Breast epithelium (tissue), 4 donors: ENCODE data around the gene NBEAL2. TPM values are rescaled to one million over a fixed set of nuclear protein-coding genes. Genes with fewer than 3 reads are reported as not detected.
A peak's percentile ranks its signal among the peaks of the same experiment; 100 is the strongest.
"Not testable (repeated sequence)": the region's sequence is repeated elsewhere in the genome, so short reads cannot be mapped to it uniquely, and the experiment has no call there.

Experiments used
- DNase-seq, 2 donors: peaks; one replicate each; pipeline ENCODE4 v3.0.0-alpha.2; 2019; ENCODE audit warnings: low spot score in 2 of 2
- H3K27ac ChIP-seq, 2 donors: fragments of 200-600 bp; sonication (generic) in 1 of 2; one replicate each; pipeline ENCODE4 v1.5.1; 2016 to 2019; ENCODE audit warnings: mild to moderate bottlenecking in 1 of 2
- H3K27me3 ChIP-seq, 2 donors: fragments of 200-600 bp; sonication (generic) in 1 of 2; one replicate each; pipeline versions ENCODE4 v1.5.1 to v1.6.0; 2017 to 2019; ENCODE audit warnings: control low read depth in 1 of 2, mild to moderate bottlenecking in 1 of 2
- H3K36me3 ChIP-seq: fragments of 200-600 bp; one replicate; pipeline ENCODE4 v1.5.1; 2019
- H3K4me1 ChIP-seq, 2 donors: fragments of 200-600 bp; sonication (generic); one replicate each; pipeline ENCODE4 v1.5.1; 2016 to 2019; ENCODE audit warnings: control low read depth in 1 of 2
- H3K4me3 ChIP-seq, 3 donors: fragments of 200-600 bp; sonication (generic); 1 replicate in 2 of 3; 2 replicates in 1 of 3; pipeline ENCODE4 v1.5.1; 2016 to 2019; ENCODE audit warnings: mild to moderate bottlenecking in 3 of 3, moderate library complexity in 2 of 3
- H3K9me3 ChIP-seq, 2 donors: fragments of 200-600 bp; sonication (generic) in 1 of 2; one replicate each; pipeline ENCODE4 v1.5.1; 2016 to 2019; ENCODE audit warnings: control low read depth in 1 of 2
- CTCF ChIP-seq, 3 donors: fragments of 450-650 bp; IDR thresholded peaks; one replicate each; pipeline ENCODE4 v1.5.1; 2016 to 2017; ENCODE audit warnings: antibody characterized with exemption in 3 of 3, mild to moderate bottlenecking in 3 of 3, moderate library complexity in 3 of 3
- POLR2A ChIP-seq: fragments of 450-650 bp; IDR thresholded peaks from one replicate; pipeline ENCODE4 v1.6.1; 2016; ENCODE audit warnings: antibody characterized with exemption, mild to moderate bottlenecking, moderate library complexity
- POLR2AphosphoS5 ChIP-seq, 3 donors: sonication (generic); formaldehyde crosslinking; IDR thresholded peaks; one replicate each; pipeline ENCODE4 v1.6.1; 2017; ENCODE audit warnings: antibody characterized with exemption in 3 of 3
- intact Hi-C: fragments of 100-400 bp; cut with DNase I; formaldehyde crosslinking; loops from one replicate; pipeline ENCODE4 v1.15.1; 2023; ENCODE audit warnings: low total_unique reads
- total RNA-seq, 3 donors: library from RNA; depleted of rRNA; stranded (reverse); fragments of >200 nt; gene quantifications; one replicate each; pipeline ENCODE4 v1.1.0, GENCODE V29; 2016

Gene NBEAL2
- total RNA-seq, 3 donors from 2014 or later: 16.8 to 58.3 (median 54.4) TPM

- H3K4me1 ChIP-seq: peaks cover 15 to 35% of the 10 kb centered on the region in 2 donors
Observed at GRCh38 chr3:46962427-46962826, 17.0 kb upstream of the NBEAL2 start.

GRCh38 chr3:46962990-46963389 lies 16.5 kb upstream of the NBEAL2 start:
- Histone ChIP-seq H3K4me1 (peaks cover 15 to 39% of the 10 kb centered on the region in 2 donors), H3K27ac (peak overlapping the region in 1 of 2 donors; percentile 1), H3K27me3 (no peaks in the 10 kb centered on the region), H3K9me3 (no peaks in the 10 kb centered on the region), H3K4me3 (no peak overlapping the region), H3K36me3 (no peaks in the 10 kb centered on the region)
- DNase-seq: no peak
- intact Hi-C loops: no loop called here
- TF ChIP-seq POLR2A (no peak), CTCF (IDR thresholded peaks at IDR 0.05) (no peak), POLR2AphosphoS5 (IDR thresholded peaks at IDR 0.05) (no peak)

More at GRCh38 chr3:46962427-46962826, 17.0 kb upstream of the NBEAL2 start:
- Histone ChIP-seq H3K27me3 (no peaks in the 10 kb centered on the region), H3K27ac (peak overlapping the region in 1 of 2 donors; percentile 1), H3K4me3 (no peak overlapping the region), H3K9me3 (no peaks in the 10 kb centered on the region), H3K36me3 (no peaks in the 10 kb centered on the region)
- intact Hi-C loops: no loop called here
- DNase-seq: no peak
- TF ChIP-seq POLR2AphosphoS5 (IDR thresholded peaks at IDR 0.05) (no peak), CTCF (IDR thresholded peaks at IDR 0.05) (no peak), POLR2A (no peak)

GRCh38 chr3:46964038-46964590 lies 15.4 kb upstream of the NBEAL2 start:
- H3K4me3 ChIP-seq, DNase-seq, H3K27me3 ChIP-seq, intact Hi-C loops, H3K9me3 ChIP-seq, H3K36me3 ChIP-seq: not testable (repeated sequence)
- H3K27ac ChIP-seq: peak overlapping the region in 1 of 2 donors; percentile 43
- H3K4me1 ChIP-seq: peaks cover 11 to 32% of the 10 kb centered on the region in 2 donors

GRCh38 chr3:46965151-46965550 lies 14.3 kb upstream of the NBEAL2 start:
- DNase-seq: no peak
- Histone ChIP-seq H3K4me1 (peaks cover 4 to 21% of the 10 kb centered on the region in 2 donors), H3K36me3 (no peaks in the 10 kb centered on the region), H3K4me3 (no peak overlapping the region), H3K27ac (peak overlapping the region in 1 of 2 donors; percentile 3), H3K27me3 (no peaks in the 10 kb centered on the region), H3K9me3 (no peaks in the 10 kb centered on the region)
- intact Hi-C loops: no loop called here
- TF ChIP-seq CTCF (IDR thresholded peaks at IDR 0.05): no peak

- Histone ChIP-seq H3K9me3 (no peaks in the 10 kb centered on the region), H3K36me3 (no peaks in the 10 kb centered on the region), H3K4me1 (peaks cover 8 to 28% of the 10 kb centered on the region in 2 donors), H3K4me3 (no peak overlapping the region), H3K27me3 (no peaks in the 10 kb centered on the region), H3K27ac (peak overlapping the region; percentile 48 to 50)
- DNase-seq: no peak
- intact Hi-C loops: loop anchor here (2.0 kb wide), 1 partner anchor 26 kb away; no protein-coding TSS in a partner anchor
- TF ChIP-seq POLR2AphosphoS5 (IDR thresholded peaks at IDR 0.05): no peak
- TF ChIP-seq CTCF (IDR thresholded peaks at IDR 0.05): no peak
Observed at GRCh38 chr3:46966811-46967210, 12.7 kb upstream of the NBEAL2 start.
